Measurements from ENCODE around the gene CHCHD6.
A peak's percentile ranks its signal among the peaks of the same experiment; 100 is the strongest.

DNA sequence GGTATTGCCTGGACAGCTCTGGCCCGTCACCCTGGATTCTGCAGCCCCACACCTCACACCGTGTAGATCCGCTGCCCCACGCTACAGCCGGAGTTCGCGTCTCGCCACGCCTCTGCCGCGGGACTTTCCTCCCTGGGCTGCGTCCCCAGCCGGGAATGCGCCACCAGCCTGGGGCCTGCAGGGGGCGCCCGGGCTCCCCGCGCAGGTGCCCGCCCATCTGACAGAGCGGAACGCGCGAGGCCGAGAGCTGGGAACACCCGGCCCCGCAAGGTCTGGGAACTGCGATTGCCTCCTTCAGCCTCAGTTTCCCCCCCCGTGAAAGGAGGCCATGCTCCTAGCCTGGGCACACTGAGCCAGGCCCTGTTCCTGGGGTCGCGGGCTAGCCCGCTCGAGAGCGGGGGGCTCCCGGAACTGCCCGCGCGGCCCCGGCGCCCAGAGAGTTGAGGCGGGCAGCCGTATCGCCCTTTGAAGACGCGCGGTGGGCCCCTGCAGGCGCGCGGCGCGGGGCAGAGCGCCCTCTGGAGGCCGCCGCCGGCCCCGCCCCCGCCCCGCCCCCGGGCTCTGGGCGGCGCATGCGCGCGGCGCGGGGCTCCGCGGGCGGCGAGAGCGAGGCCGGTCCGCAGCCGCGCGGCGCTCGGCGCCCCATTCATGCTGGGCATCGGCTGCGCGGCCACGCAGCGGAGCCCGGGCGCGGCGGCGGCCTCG is 278.6 kb downstream of the CHCHD6 start, which contains the start of gene PLXNA1:
- TF ChIP-seq, protein P1, sequence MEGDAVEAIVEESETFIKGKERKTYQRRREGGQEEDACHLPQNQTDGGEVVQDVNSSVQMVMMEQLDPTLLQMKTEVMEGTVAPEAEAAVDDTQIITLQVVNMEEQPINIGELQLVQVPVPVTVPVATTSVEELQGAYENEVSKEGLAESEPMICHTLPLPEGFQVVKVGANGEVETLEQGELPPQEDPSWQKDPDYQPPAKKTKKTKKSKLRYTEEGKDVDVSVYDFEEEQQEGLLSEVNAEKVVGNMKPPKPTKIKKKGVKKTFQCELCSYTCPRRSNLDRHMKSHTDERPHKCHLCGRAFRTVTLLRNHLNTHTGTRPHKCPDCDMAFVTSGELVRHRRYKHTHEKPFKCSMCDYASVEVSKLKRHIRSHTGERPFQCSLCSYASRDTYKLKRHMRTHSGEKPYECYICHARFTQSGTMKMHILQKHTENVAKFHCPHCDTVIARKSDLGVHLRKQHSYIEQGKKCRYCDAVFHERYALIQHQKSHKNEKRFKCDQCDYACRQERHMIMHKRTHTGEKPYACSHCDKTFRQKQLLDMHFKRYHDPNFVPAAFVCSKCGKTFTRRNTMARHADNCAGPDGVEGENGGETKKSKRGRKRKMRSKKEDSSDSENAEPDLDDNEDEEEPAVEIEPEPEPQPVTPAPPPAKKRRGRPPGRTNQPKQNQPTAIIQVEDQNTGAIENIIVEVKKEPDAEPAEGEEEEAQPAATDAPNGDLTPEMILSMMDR (IDR thresholded peaks at IDR 0.05): peak; percentile 98
- TF ChIP-seq ZFX (IDR thresholded peaks at IDR 0.05; ENCODE audit: borderline replicate concordance): no peak
